ENCODE results near the gene AKAP5.

AKAP5 gene

DNA sequence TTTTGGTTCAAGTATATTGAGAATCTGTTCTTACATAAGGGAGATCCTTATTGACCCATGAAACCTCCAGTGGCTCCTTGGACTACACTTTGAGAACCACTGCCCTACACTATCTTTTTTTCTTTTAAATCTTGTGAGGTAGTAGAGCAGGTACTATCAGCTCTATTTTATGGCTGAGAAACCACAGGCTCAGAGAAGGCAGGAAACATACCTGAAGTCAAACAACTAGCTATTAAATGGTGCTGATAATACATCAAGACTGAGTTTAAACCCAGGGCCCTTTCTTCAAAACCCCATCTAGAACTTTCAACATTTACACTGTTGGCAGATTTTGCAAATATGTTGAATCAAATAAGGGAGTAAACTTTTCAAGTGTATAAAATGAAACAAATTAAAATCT, 31.5 kb downstream of the AKAP5 start:
- in situ Hi-C loops (cut with HindIII; ENCODE audit: low pct_unique_long_range_greater_than_20kb, low sequenced_read_pairs) = no loop called here
- DNase-seq (ENCODE audit: low read depth in 1 of 2, low spot score in 1 of 2) = no peak

GRCh38 chr14:64500088-64500487, 34.8 kb downstream of the AKAP5 start:
- TF ChIP-seq JUND (IDR thresholded peaks at IDR 0.05; ENCODE audit: low read depth) = no peak
- in situ Hi-C loops (cut with HindIII; ENCODE audit: low pct_unique_long_range_greater_than_20kb, low sequenced_read_pairs) = no loop called here
- DNase-seq (ENCODE audit: low read depth in 1 of 2, low spot score in 1 of 2) = no peak

More for the DNA sequence above, 31.5 kb downstream of the AKAP5 start:
- TF ChIP-seq JUND (IDR thresholded peaks at IDR 0.05; ENCODE audit: low read depth) = no peak

GRCh38 chr14:64501411-64502171, 36.3 kb downstream of the AKAP5 start:
- DNase-seq (ENCODE audit: low read depth in 1 of 2, low spot score in 1 of 2) = peak in 1 of 2 experiments; percentile 61

GRCh38 chr14:64502456-64502855, 37.2 kb downstream of the AKAP5 start:
- no peak for DNase-seq (ENCODE audit: low read depth in 1 of 2, low spot score in 1 of 2)
- no peak for TF ChIP-seq JUND (IDR thresholded peaks at IDR 0.05; ENCODE audit: low read depth)
- in situ Hi-C loops (cut with HindIII; ENCODE audit: low pct_unique_long_range_greater_than_20kb, low sequenced_read_pairs) = no loop called here

More at GRCh38 chr14:64501411-64502171, 36.3 kb downstream of the AKAP5 start:
- no peak for TF ChIP-seq JUND (IDR thresholded peaks at IDR 0.05; ENCODE audit: low read depth)
- in situ Hi-C loops (cut with HindIII; ENCODE audit: low pct_unique_long_range_greater_than_20kb, low sequenced_read_pairs) = no loop called here

- in situ Hi-C loops (cut with HindIII; ENCODE audit: low pct_unique_long_range_greater_than_20kb, low sequenced_read_pairs) = no loop called here
- no peak for TF ChIP-seq JUND (IDR thresholded peaks at IDR 0.05; ENCODE audit: low read depth)
- DNase-seq (ENCODE audit: low read depth in 1 of 2, low spot score in 1 of 2) = peak in 1 of 2 experiments; percentile 52
Measured at GRCh38 chr14:64502887-64503433, 37.7 kb downstream of the AKAP5 start.

DNA sequence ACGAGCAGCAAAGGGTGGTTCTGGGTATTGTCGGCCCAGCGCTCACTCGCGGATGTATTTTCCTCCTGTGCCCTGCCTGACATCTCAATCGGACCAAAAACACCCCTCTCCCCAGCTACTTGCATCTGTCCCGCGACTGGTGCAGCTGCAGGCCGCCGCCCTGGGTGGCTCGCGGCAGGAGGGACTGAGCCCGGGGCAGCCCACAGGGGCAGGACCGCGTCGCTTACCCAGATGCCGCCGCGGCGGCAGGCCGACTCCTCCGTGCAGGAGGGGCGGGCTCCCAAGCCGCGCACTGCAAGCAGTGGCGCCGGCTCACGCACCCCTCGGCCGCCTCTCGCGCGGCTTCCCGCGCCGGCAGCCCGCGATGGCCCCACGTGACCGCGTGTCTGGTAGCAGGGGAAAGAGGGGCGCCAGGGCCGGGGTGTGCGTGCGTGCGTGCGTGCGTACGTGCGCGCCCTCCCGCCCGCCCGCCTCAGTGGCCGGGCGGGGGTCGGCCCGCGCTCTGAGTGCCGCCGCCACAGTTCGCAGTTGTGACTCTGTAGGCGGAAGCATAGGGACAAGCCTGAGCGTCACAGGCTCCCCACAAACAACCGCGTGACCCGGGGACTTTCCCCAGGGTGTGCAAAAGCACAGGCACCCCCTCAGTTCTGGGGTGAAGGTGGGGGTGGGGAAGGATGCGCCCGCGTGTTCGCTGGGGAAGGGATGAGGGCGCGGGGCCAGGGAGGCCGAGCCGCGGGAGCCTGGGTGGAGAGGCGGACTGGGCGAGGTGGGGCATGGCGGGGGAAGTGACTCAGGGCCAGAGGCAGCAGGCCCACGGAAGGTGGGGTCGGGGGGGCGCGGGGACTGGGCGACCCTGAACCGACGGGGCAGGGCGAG, 38.4 kb downstream of the AKAP5 start, which contains the start of gene ZBTB25:
Gene ZBTB25, minus strand, starts transcription at position 405 of the 876 bp plus-strand sequence. CDS start 13,305 bp downstream, outside the sequence.
- TF ChIP-seq JUND (IDR thresholded peaks at IDR 0.05; ENCODE audit: low read depth) = no peak
- DNase-seq (ENCODE audit: low read depth in 1 of 2, low spot score in 1 of 2) = peak; percentile 84 to 97
- in situ Hi-C loops (cut with HindIII; ENCODE audit: low pct_unique_long_range_greater_than_20kb, low sequenced_read_pairs) = no loop called here

- TF ChIP-seq JUND (IDR thresholded peaks at IDR 0.05; ENCODE audit: low read depth) = no peak
- DNase-seq (ENCODE audit: low read depth in 1 of 2, low spot score in 1 of 2) = peak; percentile 66 to 86
- in situ Hi-C loops (cut with HindIII; ENCODE audit: low pct_unique_long_range_greater_than_20kb, low sequenced_read_pairs) = no loop called here
Measured at GRCh38 chr14:64504310-64504896, 39.1 kb downstream of the AKAP5 start, which contains the start of gene ZBTB1. Gene ZBTB1, plus strand, starts transcription at chr14:64504770. Its CDS starts 16,735 bp downstream, at chr14:64521505.

DNA sequence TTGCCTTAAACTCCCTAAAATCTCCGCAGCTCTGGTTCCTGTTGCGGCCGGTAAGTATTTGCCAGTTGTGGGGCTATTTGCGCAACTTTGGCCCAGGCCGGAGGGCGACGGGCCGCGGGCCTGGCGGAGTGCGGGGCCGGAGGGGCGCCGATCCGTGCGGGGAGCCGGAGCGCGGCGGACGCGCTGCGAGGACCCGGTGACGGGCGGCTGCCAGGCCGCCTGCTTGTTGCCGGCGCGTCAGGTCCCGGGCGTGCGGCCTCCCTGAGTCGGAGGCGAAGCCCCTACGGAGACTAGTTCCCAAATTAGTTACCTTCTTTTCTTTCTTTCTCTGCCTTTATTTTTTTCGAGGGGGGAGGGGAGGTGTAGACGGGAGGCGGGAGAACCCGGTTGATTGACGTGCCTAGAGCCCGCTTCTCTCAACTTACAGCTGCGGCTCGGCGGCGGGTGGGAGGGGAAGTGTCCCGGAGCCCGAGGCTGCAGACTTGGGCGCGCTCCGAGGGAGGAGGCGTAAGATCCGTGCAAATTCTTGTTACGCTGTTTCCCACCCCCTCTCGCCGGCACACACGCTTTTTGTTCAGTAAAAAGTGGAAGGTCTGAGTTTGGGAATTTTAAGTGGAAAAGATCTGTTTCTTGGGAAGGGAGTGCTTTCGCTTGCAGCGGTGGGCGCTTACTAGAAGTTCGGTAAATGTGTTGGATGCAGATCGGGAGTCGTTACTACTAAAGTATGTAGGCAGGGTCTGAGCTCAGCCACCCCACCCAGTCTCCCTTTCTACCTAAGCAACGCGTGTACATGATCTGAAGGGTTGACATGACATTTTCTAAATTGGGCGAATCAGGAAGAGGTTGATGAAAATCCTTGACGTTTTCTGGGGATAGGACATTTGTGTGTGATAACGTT, 39.8 kb downstream of the AKAP5 start:
- no peak for TF ChIP-seq JUND (IDR thresholded peaks at IDR 0.05; ENCODE audit: low read depth)
- in situ Hi-C loops (cut with HindIII; ENCODE audit: low pct_unique_long_range_greater_than_20kb, low sequenced_read_pairs) = no loop called here
- peak; percentile 71 to 94 for DNase-seq (ENCODE audit: low read depth in 1 of 2, low spot score in 1 of 2)

- in situ Hi-C loops (cut with HindIII; ENCODE audit: low pct_unique_long_range_greater_than_20kb, low sequenced_read_pairs) = no loop called here
- DNase-seq (ENCODE audit: low read depth in 1 of 2, low spot score in 1 of 2) = no peak
- TF ChIP-seq JUND (IDR thresholded peaks at IDR 0.05; ENCODE audit: low read depth) = no peak
Measured at GRCh38 chr14:64506721-64507120, 41.4 kb downstream of the AKAP5 start.

DNA sequence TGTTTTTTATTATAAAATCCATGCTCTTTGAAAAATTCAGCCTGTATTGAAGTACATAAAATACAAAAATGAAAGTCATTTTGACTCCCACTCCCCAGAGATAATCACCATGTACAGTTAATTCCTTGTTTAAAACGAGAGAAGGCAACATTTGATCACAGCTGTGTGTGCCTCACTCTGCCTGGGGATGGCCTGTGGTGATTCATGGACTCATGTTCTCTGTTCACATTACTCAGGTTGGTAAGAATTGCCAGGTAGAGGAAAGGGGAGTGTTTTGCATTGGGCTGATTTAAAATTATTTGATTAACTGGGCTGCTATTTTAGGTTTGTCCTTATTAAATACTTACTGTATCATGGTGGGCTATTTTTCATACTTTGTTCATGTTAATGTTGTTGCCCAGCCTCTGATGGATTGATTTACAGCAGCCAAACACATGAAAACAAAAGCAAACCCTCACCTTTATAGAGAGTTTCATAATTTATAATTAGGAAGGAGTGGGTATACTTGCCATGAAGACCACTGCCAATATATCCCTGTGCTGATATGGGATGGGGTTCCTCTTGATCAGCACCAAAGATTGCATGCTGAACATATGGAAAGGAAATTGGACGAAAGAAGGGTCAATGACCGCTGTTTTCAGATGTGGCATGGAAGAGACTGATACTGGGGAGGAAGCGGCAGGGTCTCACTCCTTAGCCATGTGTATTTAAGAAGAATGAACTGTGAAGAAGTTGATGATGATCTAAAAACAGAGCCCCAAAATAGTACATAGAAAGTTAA, 42.3 kb downstream of the AKAP5 start:
- in situ Hi-C loops (cut with HindIII; ENCODE audit: low pct_unique_long_range_greater_than_20kb, low sequenced_read_pairs) = no loop called here
- DNase-seq (ENCODE audit: low read depth in 1 of 2, low spot score in 1 of 2) = no peak
- no peak for TF ChIP-seq JUND (IDR thresholded peaks at IDR 0.05; ENCODE audit: low read depth)
